Measurements from ENCODE around the gene RITA1.

DNA sequence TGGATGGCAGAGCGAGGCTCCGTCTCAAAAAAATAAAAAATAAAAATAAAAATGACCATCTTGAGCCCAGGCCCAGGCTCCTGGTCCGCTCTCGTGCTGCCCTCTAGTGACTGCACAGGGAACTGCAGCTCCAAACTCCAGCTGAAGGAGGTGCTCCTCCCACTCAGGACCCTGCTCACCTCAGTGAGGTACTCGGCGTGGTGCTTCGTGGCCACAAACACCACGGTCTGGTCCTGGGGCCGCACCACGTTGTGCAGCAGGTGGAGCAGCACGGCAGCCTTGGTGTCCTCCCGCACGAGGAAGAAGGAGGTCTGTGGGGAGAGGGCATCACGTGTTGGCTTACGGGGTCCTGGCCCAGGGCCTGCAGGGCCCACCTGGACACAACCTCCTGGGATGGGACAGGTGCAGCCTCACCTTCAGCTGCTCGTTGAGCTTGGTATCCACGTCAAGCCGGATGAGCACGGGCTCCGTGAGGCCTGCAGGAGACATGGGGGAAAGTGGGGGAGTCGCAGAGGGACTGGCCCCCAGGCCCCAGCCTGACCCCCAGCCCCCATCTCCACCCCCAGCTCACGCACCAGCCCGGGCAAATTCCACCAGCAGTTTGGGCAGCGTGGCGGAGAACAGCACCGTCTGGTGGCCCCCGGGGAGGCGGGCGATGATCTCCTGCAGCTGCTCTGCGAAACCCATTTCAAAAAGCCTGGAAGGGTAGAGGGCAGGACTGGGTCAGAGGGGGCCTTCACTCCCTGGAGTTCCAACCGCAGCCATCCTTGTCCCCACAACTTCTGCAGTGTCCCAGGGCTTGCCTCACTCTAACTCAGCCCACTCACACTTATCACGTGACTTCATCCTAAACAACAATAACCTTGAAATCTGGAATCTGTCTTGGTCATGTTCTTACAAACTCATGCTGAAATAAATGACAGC lies 10.8 kb upstream of the RITA1 start:
- TF ChIP-seq, protein P1, sequence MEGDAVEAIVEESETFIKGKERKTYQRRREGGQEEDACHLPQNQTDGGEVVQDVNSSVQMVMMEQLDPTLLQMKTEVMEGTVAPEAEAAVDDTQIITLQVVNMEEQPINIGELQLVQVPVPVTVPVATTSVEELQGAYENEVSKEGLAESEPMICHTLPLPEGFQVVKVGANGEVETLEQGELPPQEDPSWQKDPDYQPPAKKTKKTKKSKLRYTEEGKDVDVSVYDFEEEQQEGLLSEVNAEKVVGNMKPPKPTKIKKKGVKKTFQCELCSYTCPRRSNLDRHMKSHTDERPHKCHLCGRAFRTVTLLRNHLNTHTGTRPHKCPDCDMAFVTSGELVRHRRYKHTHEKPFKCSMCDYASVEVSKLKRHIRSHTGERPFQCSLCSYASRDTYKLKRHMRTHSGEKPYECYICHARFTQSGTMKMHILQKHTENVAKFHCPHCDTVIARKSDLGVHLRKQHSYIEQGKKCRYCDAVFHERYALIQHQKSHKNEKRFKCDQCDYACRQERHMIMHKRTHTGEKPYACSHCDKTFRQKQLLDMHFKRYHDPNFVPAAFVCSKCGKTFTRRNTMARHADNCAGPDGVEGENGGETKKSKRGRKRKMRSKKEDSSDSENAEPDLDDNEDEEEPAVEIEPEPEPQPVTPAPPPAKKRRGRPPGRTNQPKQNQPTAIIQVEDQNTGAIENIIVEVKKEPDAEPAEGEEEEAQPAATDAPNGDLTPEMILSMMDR (conservative IDR thresholded peaks at IDR 0.05; ENCODE audit: low read depth in 2 of 2) = peak; percentile 94 to 96
- TF ChIP-seq EZH2phosphoT487 (IDR thresholded peaks at IDR 0.05; ENCODE audit: unreplicated experiment) (no peak), POLR2AphosphoS5 (IDR thresholded peaks at IDR 0.05; ENCODE audit: low read depth) (no peak), EZH2 (IDR thresholded peaks at IDR 0.05; ENCODE audit: low read depth, unreplicated experiment) (no peak)
- TF ChIP-seq, protein P2, sequence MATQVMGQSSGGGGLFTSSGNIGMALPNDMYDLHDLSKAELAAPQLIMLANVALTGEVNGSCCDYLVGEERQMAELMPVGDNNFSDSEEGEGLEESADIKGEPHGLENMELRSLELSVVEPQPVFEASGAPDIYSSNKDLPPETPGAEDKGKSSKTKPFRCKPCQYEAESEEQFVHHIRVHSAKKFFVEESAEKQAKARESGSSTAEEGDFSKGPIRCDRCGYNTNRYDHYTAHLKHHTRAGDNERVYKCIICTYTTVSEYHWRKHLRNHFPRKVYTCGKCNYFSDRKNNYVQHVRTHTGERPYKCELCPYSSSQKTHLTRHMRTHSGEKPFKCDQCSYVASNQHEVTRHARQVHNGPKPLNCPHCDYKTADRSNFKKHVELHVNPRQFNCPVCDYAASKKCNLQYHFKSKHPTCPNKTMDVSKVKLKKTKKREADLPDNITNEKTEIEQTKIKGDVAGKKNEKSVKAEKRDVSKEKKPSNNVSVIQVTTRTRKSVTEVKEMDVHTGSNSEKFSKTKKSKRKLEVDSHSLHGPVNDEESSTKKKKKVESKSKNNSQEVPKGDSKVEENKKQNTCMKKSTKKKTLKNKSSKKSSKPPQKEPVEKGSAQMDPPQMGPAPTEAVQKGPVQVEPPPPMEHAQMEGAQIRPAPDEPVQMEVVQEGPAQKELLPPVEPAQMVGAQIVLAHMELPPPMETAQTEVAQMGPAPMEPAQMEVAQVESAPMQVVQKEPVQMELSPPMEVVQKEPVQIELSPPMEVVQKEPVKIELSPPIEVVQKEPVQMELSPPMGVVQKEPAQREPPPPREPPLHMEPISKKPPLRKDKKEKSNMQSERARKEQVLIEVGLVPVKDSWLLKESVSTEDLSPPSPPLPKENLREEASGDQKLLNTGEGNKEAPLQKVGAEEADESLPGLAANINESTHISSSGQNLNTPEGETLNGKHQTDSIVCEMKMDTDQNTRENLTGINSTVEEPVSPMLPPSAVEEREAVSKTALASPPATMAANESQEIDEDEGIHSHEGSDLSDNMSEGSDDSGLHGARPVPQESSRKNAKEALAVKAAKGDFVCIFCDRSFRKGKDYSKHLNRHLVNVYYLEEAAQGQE (IDR thresholded peaks at IDR 0.05; ENCODE audit: unreplicated experiment) = no peak
- TF ChIP-seq, protein P3, sequence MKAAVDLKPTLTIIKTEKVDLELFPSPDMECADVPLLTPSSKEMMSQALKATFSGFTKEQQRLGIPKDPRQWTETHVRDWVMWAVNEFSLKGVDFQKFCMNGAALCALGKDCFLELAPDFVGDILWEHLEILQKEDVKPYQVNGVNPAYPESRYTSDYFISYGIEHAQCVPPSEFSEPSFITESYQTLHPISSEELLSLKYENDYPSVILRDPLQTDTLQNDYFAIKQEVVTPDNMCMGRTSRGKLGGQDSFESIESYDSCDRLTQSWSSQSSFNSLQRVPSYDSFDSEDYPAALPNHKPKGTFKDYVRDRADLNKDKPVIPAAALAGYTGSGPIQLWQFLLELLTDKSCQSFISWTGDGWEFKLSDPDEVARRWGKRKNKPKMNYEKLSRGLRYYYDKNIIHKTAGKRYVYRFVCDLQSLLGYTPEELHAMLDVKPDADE (IDR thresholded peaks at IDR 0.05) = no peak
